GM21526 (cell line): ENCODE data around the gene CXCL3.

ENCODE experiments used
- ATAC-seq: cut with Tn5 transposase; IDR thresholded peaks from one replicate; pipeline ENCODE4 v1.9.1; 2021; ENCODE audit warnings: moderate library complexity; ENCODE audit not compliant: unreplicated experiment, low FRiP score

Gene CXCL3

DNA sequence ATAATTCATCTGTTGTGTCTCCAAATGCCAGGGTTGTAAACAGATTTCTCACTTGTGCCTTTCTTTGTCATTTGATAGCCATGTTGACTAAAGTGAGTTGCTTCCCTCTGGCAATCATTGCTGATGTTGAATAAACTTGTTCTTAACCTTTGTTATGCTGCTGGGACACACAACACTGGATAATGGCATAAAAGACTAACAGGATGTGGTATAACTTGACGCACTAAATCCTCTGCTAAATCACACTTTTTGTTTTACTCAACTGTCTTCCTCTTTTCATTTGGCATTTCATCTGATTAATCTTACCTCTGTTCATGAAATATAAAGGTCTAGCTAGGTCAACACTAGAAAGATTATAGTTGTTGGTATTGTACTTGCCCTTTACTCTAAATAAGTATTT lies 22.4 kb downstream of the CXCL3 start:
- ATAC-seq = no peak

DNA sequence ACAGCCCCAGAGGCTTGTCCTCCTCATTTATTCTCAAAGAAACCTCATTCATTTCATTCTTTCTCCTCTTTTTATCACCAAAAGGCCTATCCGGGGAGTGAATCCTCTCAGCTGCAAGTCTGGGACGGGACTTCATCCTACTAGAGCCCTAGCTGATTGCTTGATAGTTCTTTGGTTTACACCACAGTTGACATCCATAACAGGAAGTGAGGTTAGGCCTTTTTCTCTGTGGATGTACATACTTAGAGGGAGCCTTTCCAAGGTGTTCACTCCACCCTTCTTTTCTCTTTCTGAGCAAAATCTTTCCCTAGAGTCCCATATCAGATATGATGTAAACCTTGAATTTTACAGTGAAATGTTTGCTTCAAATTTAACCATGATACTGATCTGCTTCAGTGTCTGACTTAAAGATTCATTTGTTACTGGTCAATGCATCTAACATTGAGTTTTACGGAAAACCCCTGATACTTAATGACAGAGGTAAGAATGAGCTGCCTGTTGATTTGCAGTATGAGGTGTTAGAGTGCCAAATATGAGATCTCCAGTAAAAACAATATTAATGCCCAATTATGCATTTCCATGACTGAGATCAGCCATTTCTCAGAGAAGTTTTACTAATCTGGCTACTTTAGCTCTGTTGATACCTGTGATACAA lies 23.2 kb downstream of the CXCL3 start:
- no peak for ATAC-seq

DNA sequence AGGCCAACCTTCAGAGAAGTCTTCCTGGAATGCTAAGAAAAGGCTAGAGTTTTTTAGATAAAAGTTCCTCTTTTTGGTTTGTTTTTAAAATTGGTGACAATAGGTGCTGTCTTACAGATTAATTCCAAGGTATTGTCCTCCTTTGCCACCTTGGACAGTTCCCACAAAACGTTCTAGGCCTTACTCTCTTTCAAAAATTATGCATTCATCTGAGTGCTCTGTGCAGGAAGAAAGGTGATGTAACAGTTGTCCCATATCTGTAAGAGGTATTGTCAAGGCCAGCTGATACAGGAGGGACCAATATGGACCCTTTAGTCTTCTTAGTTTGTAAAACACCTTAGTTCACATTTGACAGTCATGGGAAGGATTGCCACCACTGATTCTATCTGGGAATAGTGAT lies 24.2 kb downstream of the CXCL3 start:
- ATAC-seq = no peak

DNA sequence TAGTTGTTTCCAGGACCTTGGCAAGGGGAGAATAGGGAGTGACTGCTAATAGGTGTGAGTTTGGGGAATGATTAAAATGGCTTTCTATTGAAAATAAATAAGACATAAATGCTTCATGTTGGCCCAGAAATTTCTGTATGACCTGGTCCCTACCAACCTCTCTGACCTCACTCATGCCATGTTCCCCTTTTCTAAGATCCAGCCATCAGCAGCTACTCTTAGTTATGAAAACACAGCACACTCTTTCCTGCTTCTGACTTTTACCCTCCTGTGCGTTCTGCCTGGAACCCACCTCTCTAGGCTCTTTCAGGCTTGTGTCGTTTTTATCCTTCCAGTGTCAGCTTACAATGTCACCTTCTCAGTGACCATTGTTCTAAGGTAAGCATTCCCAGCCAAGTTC lies 25.2 kb downstream of the CXCL3 start:
- no peak for ATAC-seq

DNA sequence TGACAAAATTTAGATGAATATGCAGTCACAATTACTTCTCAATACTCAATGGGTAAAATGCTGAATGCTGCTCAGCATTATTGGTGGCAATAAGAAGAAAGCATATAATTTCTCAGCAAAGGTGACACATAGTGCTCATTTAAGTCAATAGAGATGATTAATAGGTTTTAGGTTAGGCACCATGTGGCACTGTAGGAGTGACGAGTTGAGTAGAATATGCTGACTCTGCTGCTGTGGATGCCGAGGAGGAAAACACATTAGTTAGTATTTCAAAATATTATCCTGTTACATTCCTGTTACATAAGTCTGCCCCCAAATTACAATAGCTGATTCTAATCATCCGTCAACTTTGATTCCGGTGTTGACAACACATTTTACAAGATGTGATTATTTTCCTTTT lies 26.4 kb downstream of the CXCL3 start:
- no peak for ATAC-seq

DNA sequence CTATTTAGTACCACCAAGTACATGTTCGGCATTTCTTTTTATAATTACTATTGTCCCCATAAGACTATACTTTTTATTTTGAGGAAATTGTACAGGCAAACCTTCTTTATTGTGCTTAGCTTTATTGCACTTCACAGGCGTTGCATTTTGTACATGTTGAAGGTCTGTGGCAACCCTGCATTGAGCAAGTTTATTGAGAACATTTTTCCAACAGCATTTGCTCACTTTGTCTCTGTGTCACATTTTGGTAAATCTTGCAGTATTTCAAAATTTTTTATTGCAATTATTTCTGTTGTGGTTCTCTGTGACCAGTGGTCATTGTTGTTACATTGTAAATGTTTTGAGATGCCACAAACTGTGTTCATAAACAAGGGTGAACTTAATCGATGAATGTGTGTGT lies 29.2 kb downstream of the CXCL3 start:
- no peak for ATAC-seq

DNA sequence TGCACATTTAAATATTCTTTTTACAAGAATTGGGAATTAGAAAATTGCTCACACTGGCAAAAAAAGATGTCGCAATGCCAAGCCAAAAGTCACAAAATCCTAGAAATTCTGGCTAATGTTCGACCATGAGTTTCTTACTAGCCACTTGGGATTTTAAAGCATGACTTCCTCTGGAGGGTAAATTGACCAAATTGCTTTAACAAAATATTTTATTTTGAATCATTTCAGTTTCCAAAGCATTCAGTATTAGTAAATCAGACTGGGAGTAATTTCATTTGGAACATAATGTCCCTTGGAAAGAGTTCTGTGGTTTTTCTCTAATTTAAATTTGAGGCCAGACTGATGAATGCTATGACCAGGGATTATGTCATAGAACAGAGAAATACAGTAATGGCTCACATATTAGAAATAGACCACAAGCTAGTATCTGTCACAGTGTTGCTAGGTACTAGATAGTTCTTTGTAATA lies 32.4 kb downstream of the CXCL3 start:
- ATAC-seq = no peak

DNA sequence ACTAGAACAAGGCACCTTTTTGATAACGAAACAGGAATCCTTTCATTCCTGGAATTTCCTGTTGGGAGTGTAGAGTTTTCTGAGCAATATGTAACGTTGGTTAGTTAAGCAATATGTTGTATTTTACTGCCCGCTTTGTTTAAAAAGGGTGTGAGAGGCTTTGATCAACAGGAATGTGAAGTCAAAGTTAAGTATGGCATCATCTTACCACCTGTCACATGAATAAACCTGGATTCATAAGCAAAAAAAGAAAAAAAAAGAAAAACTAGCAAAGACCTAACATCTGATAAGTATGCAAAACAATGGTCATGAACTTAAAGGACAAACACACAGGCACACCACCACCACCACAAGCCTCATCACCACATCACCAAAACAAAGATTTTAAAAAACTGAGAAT lies 33.0 kb downstream of the CXCL3 start:
- ATAC-seq = no peak

DNA sequence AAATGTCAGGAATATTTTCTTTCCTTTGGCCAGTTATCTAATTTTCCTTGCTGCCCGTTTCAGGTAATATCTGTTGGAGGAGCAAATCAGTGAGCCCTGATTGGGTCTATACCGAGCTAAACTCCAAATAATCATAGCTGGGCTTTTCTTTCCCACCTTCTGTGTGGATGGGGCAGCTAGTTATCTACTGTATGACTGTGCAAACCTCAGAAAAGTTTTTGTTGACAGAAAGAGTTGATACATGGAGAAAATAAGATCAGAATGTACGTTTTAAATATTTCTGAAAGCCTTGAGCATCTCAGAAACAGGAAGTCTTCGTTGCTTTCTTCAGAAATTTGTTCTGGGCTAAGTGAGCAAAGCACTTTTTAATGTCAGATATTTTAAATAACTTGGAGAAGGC lies 33.8 kb downstream of the CXCL3 start:
- no peak for ATAC-seq

DNA sequence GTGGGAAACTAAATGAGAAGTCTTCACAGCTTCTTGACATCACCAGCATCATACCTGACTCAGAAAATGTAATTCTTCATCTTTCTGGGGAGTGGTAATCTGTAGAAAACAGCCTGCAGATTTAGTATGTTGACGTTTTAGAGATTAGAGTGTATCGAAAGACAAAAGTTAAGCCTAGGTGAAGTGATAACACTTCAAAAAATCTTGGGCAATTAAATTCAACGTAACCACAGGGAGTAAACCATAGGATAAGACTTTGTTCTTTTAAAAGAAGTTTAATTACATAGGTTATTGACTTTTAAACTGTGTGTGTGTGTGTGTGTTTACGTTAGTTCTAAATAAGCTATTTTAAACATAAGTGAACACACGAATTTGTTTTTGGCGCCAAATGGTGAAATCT lies 38.2 kb downstream of the CXCL3 start:
- no peak for ATAC-seq

DNA sequence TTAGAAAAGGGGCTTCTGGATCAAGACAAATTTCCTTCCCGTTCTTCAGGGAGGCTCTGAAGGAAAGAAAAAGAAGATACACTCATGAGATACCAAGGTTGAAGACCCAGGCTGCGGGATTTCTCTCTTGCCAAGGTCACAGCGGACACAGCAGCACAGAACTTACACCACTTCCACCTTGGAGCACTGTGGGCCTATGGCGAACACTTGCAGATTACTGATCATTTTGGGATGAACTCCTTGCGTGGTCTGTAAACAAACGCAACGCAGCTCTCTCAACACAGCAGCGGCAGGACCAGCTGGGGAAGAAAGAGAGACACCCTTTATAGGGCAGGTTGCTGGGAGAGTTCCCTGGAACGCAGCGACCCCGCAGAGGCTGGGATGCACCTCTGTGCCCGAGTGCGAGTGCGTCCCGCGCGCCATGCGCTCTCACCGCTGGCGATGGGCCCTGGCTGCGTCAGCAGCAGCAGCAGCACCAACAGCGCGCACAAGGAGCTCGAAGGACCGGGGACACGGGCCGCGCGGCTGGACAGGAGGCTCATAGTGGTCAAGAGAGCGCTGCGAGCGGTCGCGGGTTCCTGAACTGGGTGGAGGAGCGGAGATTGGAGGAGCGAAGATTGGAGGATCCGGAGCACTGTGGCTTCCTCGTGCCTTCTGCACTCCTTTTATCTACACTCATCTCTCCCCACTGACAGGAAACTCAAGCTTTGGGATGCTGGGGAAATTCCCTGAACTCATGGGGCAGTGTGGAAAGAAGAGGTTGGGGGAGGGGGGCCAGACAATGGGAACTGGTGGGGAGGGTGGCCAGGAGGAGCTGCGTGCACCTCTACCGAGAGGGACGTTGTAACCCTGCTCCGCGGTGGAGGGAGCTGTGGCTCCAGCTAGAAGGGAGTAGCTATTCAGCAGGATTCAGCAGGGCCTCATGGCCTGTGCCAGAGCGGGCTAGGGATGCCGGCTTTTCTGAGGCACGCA lies 40.2 kb downstream of the CXCL3 start, which contains the start of gene CXCL5:
TSS of gene CXCL5 (minus strand) at position 638 of the 972 bp plus-strand sequence. CDS start at position 542, 96 bp downstream.
- no peak for ATAC-seq

DNA sequence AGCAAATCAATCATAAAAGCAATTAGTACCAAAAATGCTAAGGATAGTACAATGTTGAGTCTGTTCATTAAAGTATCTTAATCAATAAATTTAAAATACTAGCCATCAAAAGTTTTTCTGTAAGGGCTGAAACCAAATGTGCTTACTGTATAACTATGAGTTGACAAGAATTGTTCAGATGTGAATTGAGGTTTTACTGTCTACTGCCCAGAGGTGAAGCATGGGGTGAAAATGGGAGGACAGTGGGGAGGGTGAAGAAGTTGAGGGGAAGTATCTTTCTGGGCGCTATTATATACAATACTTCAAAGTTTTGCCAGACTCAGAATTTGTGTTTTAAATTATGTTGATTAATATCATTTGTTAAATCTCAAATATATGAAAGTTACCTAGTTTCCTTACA lies 46.4 kb downstream of the CXCL3 start:
- no peak for ATAC-seq

DNA sequence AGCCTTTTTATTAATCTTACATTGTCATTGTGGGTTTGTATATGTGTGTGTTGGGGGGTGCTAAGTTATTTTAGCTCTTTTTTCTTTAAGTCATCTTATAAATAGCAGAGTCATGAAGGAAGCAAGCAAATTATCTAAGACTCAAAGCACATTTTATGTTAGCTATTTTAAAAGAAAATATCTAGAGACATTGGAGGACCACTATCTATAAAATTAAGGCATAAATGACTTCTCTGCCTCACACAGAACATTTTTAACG lies 46.8 kb downstream of the CXCL3 start:
- no peak for ATAC-seq

DNA sequence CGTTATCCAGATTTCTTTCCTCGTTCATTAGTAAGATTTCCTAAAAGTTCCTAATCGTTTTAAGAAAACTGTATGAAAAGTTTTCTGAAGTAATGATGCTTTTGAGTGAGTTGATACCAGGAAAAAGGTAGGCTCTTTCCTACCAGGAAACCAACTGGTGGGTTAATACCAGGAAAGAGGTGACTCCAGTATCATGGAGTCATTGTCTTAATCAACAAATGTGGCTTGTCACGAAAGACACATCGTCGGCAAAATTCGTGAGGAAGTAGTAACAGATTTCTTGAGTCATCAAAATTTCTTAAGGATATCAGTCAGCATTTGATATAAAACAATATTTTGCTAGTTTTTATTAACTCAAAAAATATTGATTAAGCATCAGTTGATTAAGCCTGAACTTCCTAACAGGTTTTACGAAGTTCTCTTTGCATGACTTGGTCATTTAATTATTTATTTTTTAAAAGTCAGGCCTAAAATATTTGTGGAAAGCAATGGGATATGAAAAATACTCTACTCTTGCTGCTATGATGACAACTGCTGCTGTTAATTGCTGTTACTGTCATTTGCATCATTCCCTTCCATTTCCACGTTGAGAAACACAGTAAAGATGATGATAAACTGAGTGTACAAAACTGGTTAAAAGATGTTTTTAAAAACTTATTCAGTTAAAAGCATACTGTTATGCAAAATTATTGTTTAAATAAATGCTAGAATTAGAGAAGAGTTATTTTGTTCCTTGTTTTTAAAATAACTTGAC lies 47.3 kb downstream of the CXCL3 start:
- no peak for ATAC-seq

DNA sequence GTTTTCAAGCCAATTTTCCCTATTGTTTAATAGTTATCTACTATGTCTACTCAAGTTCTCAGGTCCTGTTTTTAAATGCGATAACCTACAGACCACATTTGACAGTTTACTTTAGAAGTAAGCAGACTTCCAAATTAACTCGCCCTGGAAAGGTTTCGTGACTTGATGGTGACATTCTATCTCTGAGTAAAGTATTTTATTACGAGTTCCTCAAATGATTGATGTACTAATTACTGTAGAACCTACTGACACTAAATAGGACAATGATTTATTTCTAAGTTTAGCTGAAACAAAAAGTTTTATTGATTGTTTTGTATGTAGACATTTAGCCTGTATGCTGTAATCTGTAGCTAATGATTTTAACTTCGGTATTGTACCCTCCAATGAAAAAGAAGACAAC lies 48.6 kb downstream of the CXCL3 start:
- no peak for ATAC-seq

DNA sequence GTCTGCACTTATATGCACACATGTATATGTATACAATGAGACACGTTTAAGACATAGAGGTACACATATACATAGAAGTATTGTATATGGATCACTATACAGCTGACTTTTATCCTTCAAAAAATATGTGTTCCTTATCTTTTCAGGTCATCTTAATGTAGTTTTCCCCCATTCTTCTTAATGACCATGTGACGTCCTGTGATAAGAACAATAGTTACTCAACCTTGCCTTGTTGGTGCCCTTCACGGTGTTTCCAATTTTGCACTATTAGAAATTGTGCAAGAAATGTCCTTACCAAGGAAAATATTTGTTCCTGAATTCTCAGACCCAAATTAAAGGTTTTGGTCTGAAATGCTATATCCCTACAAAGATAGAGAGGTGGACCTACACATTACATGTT lies 49.5 kb downstream of the CXCL3 start:
- no peak for ATAC-seq

DNA sequence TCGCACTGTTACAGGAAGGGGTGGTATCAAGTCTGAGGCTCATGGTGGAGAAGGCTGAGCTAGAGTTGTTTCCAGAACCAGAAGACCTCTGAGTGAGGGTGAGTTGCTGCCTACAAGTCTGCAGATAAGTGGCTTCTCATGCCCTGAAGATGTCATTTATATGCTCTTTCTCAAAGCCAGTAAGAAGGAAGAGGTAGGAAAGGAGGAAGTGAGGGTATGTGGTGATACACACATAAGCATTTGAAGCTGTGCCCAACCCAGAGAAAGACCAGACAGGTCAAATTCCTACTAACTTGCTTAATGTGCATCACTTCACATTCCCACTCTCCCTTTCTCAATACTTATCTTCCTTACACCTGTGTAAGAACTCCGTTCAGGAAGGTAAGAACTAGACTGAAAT lies 50.4 kb downstream of the CXCL3 start, which contains the start of gene PPBP:
TSS of gene PPBP (minus strand) at position 130 of the 400 bp plus-strand sequence. CDS start at position 43, 87 bp downstream.
- ATAC-seq = no peak
